PFSK-1 (cell line): ENCODE data around the gene JAG1.

Experiments
- FOXP2 ChIP-seq: optimal IDR thresholded peaks from 2 replicates; pipeline ENCODE3; 2011; ENCODE audit warnings: borderline replicate concordance, control low read depth, inconsistent platforms; ENCODE audit not compliant: insufficient read depth; ENCODE audit errors: extremely low read length, extremely low read depth
- POLR2AphosphoS5 ChIP-seq: IDR thresholded peaks from 2 replicates; pipeline ENCODE4 v1.6.1; 2012; ENCODE audit warnings: low read depth, mild to moderate bottlenecking, control low read depth, low read length, moderate library complexity
- REST ChIP-seq, 2 experiments: IDR thresholded peaks; 2 replicates each; pipeline versions ENCODE4 v1.6.1 to v1.8.0; 2011 to 2012; ENCODE audit warnings: low read depth in 2 of 2, low read length in 2 of 2, control low read depth in 1 of 2, inconsistent platforms in 1 of 2, mild to moderate bottlenecking in 1 of 2, moderate library complexity in 1 of 2; ENCODE audit not compliant: insufficient read depth in 1 of 2
- SIN3A ChIP-seq: IDR thresholded peaks from 2 replicates; pipeline ENCODE4 v1.6.1; 2012; ENCODE audit warnings: mild to moderate bottlenecking, low read length, moderate library complexity, borderline replicate concordance; ENCODE audit not compliant: insufficient read depth
- TAF1 ChIP-seq: IDR thresholded peaks from 2 replicates; pipeline ENCODE4 v1.6.1; 2012; ENCODE audit warnings: low read length, control low read depth, borderline replicate concordance; ENCODE audit not compliant: insufficient read depth

- no peak for TF ChIP-seq SIN3A
- TF ChIP-seq TAF1, result no peak
- TF ChIP-seq REST (IDR thresholded peaks at IDR 0.05; ENCODE audit: insufficient read depth in 1 of 2, low read depth in 2 of 2, low read length in 2 of 2), result no peak
- no peak for TF ChIP-seq POLR2AphosphoS5
- no peak for TF ChIP-seq FOXP2
These were observed 25.7 kb upstream of the JAG1 start for GRCh38 chr20:10699489-10699888.
